Inflammatory macrophage treated with lipopolysaccharide for 1 hour (primary cell): ENCODE results near the gene PLOD2.

Source experiments
- DNase-seq, 2 donors: peaks; one replicate each; pipeline ENCODE4 v3.0.0-alpha.2; 2020 to 2022

Gene PLOD2

DNA sequence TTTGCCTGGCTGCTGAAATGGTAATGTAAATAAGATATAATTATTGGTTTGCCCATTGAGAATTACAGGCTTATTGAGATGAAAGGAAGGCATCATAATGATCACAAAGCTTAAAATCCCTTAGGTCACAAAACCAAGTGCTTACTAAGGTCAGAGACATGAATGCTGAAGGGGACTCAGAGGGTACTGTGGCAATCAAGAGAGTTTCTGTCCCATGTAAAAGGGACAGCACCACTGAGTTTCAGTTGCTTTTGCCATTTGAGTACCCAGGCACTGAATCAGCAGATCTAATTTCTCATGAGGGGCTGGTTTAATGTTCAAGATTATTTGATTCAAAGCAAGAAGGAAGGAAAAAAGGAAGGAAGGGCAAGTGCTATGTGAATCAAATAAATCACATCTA is 127.0 kb downstream of the PLOD2 start:
- DNase-seq, result no peak

- no peak for DNase-seq
Observed at GRCh38 chr3:146026547-146026946, 134.4 kb downstream of the PLOD2 start.

GRCh38 chr3:146024260-146024659 is 136.7 kb downstream of the PLOD2 start:
- no peak for DNase-seq

DNA sequence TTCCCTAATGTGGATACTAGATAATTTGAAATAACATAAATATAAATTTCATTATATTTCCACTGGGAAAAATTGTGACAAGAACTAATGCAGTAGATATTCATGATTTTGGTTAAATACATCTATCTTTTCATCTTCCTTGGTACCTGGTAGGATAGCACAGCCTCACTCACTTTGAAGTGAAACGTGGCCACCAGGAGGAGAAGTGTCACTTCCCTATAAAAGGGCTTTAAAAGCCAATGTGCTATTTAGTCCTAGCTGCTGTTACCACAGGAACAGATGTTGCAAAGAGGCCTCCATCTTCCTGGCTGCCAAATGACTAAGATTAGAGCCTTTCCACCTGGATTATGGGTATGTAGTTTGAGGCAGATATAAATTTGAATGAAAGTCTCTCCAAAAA is 140.0 kb downstream of the PLOD2 start:
- DNase-seq, result no peak

GRCh38 chr3:146019508-146019907 is 141.5 kb downstream of the PLOD2 start:
- no peak for DNase-seq
